Measurements from ENCODE around the gene HTR1A.

The HTR1A gene

DNA sequence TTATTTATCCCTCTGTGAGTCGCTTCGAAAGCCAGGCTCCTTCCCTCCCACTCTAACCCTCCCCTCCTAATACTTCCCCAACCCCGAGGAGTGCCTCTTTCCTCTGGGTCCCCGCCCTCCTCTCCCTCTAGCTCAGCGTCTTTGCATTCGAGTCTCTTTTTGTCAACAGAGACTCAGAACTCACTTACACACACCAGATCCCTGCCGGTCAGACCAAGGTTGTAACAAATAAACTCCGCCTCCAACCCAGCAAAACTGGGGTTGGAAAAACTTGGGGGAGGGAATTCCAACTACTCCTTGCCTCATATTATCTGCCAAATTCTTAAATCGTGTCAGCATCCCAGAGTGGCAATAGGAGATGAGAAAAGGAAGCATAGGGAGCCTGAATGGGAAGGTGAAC, at the start of gene HTR1A:
HTR1A (minus strand) TSS at position 167 of the 400 bp plus-strand sequence. CDS start 726 bp downstream, outside the sequence.
- no peak within 1 kb of the TSS for H2AFZ ChIP-seq (ENCODE audit: low read length)
- H3K9me2 ChIP-seq (ENCODE audit: low read depth, low read length) = no peaks in the 10 kb centered on the region
- H3K27me3 ChIP-seq (ENCODE audit: insufficient read depth, low read length) = no peaks in the 10 kb centered on the region
- H4K20me1 ChIP-seq (ENCODE audit: insufficient read depth, low read length) = no peaks in the 10 kb centered on the region
- no peak within 1 kb of the TSS for H3K9ac ChIP-seq (ENCODE audit: low read length)
- no peaks in the 10 kb centered on the region for H3K9me3 ChIP-seq (ENCODE audit: low read length)
- H3K36me3 ChIP-seq (ENCODE audit: insufficient read depth, low read length) = no peaks in the 10 kb centered on the region
- no peaks in the 10 kb centered on the region for H3K79me2 ChIP-seq (ENCODE audit: insufficient read depth, low read length)
- H3K4me3 ChIP-seq (ENCODE audit: low read depth, low read length, poor library complexity, severe bottlenecking) = no peak within 1 kb of the TSS
- H3K4me1 ChIP-seq (ENCODE audit: insufficient read depth, low read length, severe bottlenecking) = no peaks in the 10 kb centered on the region
- H3K4me2 ChIP-seq (ENCODE audit: low read length) = no peak within 1 kb of the TSS
- H3F3A ChIP-seq (ENCODE audit: insufficient read depth, low read length) = no peaks in the 10 kb centered on the region
- TF ChIP-seq EZH2 (IDR thresholded peaks at IDR 0.05; ENCODE audit: borderline replicate concordance, low read length) = no peak
- TF ChIP-seq, protein P1, sequence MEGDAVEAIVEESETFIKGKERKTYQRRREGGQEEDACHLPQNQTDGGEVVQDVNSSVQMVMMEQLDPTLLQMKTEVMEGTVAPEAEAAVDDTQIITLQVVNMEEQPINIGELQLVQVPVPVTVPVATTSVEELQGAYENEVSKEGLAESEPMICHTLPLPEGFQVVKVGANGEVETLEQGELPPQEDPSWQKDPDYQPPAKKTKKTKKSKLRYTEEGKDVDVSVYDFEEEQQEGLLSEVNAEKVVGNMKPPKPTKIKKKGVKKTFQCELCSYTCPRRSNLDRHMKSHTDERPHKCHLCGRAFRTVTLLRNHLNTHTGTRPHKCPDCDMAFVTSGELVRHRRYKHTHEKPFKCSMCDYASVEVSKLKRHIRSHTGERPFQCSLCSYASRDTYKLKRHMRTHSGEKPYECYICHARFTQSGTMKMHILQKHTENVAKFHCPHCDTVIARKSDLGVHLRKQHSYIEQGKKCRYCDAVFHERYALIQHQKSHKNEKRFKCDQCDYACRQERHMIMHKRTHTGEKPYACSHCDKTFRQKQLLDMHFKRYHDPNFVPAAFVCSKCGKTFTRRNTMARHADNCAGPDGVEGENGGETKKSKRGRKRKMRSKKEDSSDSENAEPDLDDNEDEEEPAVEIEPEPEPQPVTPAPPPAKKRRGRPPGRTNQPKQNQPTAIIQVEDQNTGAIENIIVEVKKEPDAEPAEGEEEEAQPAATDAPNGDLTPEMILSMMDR (IDR thresholded peaks at IDR 0.05; ENCODE audit: low read length) = no peak
- H3K27ac ChIP-seq (ENCODE audit: low read depth, low read length, poor library complexity, severe bottlenecking) = no peak within 1 kb of the TSS

DNA sequence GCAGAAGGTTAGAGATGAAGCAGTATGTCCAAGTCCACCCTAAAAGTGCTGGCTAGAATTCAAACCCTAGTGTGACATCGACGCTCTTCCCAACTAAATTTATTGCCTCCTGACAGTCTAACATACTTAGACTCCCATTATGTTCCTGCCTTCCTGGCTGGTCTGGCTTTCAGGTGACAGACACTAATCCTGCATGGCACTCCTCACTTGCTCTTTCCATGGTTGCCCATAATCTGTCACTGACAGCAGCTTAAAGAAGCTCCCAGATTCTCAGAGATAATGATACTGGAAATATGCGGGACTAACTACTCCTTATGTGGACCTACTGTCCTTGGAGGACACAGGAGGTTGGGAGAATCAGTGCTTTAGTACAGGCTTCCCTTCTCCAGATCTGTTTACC, 41.7 kb upstream of the HTR1A start:
- no peaks in the 10 kb centered on the region for H4K20me1 ChIP-seq (ENCODE audit: insufficient read depth, low read length)
- no peaks in the 10 kb centered on the region for H3K27me3 ChIP-seq (ENCODE audit: insufficient read depth, low read length)
- no peak overlapping the region for H3K4me3 ChIP-seq (ENCODE audit: low read depth, low read length, poor library complexity, severe bottlenecking)
- no peaks in the 10 kb centered on the region for H3K36me3 ChIP-seq (ENCODE audit: insufficient read depth, low read length)
- H3F3A ChIP-seq (ENCODE audit: insufficient read depth, low read length) = no peaks in the 10 kb centered on the region
- no peaks in the 10 kb centered on the region for H3K9me2 ChIP-seq (ENCODE audit: low read depth, low read length)
- no peaks in the 10 kb centered on the region for H3K4me1 ChIP-seq (ENCODE audit: insufficient read depth, low read length, severe bottlenecking)
- TF ChIP-seq EZH2 (IDR thresholded peaks at IDR 0.05; ENCODE audit: borderline replicate concordance, low read length) = no peak
- TF ChIP-seq, protein P1 (IDR thresholded peaks at IDR 0.05; ENCODE audit: low read length) = no peak
- no peak overlapping the region for H3K27ac ChIP-seq (ENCODE audit: low read depth, low read length, poor library complexity, severe bottlenecking)
- no peak overlapping the region for H3K9ac ChIP-seq (ENCODE audit: low read length)
- no peak overlapping the region for H2AFZ ChIP-seq (ENCODE audit: low read length)
- H3K79me2 ChIP-seq (ENCODE audit: insufficient read depth, low read length) = no peaks in the 10 kb centered on the region
- H3K9me3 ChIP-seq (ENCODE audit: low read length) = no peaks in the 10 kb centered on the region
- no peak overlapping the region for H3K4me2 ChIP-seq (ENCODE audit: low read length)

DNA sequence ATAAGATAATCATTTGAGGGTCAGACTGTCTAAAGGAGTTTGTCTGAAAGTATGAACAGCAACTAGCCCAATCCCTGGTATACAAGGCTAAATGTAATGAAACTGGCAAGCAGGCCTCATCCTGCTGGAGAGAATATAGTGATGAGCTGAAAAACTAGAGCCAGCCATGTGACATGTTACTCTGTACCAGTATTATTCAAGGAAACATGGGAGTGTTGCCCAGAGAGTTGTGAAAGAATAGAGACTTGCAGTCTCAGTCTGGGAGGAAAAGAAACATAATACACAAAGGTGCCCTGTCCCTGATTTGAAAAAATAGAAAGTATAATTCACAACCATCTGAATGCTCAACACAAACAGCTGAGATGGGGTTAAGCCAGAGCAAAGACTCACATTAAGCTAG, 37.9 kb upstream of the HTR1A start:
- Histone ChIP-seq H3K27ac (ENCODE audit: low read depth, low read length, poor library complexity, severe bottlenecking) (no peak overlapping the region), H3K4me3 (ENCODE audit: low read depth, low read length, poor library complexity, severe bottlenecking) (no peak overlapping the region), H3K79me2 (ENCODE audit: insufficient read depth, low read length) (no peaks in the 10 kb centered on the region), H3K36me3 (ENCODE audit: insufficient read depth, low read length) (no peaks in the 10 kb centered on the region), H3K9ac (ENCODE audit: low read length) (no peak overlapping the region), H3K9me3 (ENCODE audit: low read length) (no peaks in the 10 kb centered on the region), H3K4me2 (ENCODE audit: low read length) (no peak overlapping the region), H4K20me1 (ENCODE audit: insufficient read depth, low read length) (no peaks in the 10 kb centered on the region), H3K9me2 (ENCODE audit: low read depth, low read length) (no peaks in the 10 kb centered on the region), H2AFZ (ENCODE audit: low read length) (no peak overlapping the region), H3F3A (ENCODE audit: insufficient read depth, low read length) (no peaks in the 10 kb centered on the region), H3K4me1 (ENCODE audit: insufficient read depth, low read length, severe bottlenecking) (no peaks in the 10 kb centered on the region), H3K27me3 (ENCODE audit: insufficient read depth, low read length) (no peaks in the 10 kb centered on the region)
- TF ChIP-seq, protein P1 (IDR thresholded peaks at IDR 0.05; ENCODE audit: low read length) = no peak
- TF ChIP-seq EZH2 (IDR thresholded peaks at IDR 0.05; ENCODE audit: borderline replicate concordance, low read length) = no peak
